Liver (tissue), 3 donors: ENCODE results near the gene SUSD5.

ENCODE experiments used
- GABPA ChIP-seq, 2 donors: IDR thresholded peaks in 1 of 2; conservative IDR thresholded peaks in 1 of 2; 2 replicates each; pipeline ENCODE4 v1.6.1; 2016; ENCODE audit warnings: antibody characterized with exemption in 2 of 2, mild to moderate bottlenecking in 1 of 2, moderate library complexity in 1 of 2
- TF ChIP-seq, protein P1 (sequence below): fragments of 150-350 bp; IDR thresholded peaks from 2 replicates; pipeline ENCODE4 v1.5.1; 2017; ENCODE audit warnings: improper control_type of control experiment, low read depth, low read length; ENCODE audit not compliant: missing input control
- TF ChIP-seq, protein P2 (sequence below): IDR thresholded peaks from 2 replicates; pipeline ENCODE4 v1.6.1; 2016; ENCODE audit warnings: antibody characterized with exemption
- TF ChIP-seq, protein P3 (sequence below): IDR thresholded peaks from 2 replicates; pipeline ENCODE4 v1.6.1; 2016; ENCODE audit warnings: antibody characterized with exemption, mild to moderate bottlenecking
- donor health status: healthy.
- donor health status: healthy.

DNA sequence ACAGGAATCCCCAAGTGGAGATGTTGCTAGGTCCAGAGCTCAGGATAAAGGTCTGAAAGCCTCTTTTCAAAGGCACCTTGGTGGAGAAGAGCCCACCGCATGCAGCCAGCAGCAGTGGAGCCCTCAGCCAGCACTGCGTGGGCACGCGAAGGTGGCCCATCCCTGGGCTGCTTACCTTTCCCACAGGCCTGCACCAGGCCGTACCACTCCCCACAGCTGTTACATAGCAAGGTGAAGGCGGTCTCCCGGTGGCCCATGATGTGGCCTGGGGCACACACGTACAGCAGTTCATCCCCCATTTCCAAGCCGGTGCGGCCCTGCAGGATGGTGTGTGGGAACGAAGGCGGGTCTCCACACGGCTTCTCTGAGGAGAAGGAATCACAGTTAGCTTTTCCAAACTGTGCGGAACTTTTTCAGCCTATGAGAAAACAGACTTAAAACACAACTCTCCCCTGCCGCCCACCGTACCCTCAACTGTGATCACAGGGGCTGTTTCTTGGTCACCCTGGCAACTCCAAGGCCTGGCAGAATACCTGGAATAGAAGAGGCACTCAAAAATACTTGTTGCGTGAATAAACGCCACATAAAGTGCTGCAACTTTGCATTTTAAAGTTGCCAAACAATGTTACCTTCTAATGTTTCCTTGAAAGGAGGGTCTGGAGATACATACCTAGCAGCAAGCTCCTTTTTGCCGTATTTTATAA, 43.7 kb downstream of the SUSD5 start:
- TF ChIP-seq, protein P1, sequence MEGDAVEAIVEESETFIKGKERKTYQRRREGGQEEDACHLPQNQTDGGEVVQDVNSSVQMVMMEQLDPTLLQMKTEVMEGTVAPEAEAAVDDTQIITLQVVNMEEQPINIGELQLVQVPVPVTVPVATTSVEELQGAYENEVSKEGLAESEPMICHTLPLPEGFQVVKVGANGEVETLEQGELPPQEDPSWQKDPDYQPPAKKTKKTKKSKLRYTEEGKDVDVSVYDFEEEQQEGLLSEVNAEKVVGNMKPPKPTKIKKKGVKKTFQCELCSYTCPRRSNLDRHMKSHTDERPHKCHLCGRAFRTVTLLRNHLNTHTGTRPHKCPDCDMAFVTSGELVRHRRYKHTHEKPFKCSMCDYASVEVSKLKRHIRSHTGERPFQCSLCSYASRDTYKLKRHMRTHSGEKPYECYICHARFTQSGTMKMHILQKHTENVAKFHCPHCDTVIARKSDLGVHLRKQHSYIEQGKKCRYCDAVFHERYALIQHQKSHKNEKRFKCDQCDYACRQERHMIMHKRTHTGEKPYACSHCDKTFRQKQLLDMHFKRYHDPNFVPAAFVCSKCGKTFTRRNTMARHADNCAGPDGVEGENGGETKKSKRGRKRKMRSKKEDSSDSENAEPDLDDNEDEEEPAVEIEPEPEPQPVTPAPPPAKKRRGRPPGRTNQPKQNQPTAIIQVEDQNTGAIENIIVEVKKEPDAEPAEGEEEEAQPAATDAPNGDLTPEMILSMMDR = no peak
- TF ChIP-seq, protein P2, sequence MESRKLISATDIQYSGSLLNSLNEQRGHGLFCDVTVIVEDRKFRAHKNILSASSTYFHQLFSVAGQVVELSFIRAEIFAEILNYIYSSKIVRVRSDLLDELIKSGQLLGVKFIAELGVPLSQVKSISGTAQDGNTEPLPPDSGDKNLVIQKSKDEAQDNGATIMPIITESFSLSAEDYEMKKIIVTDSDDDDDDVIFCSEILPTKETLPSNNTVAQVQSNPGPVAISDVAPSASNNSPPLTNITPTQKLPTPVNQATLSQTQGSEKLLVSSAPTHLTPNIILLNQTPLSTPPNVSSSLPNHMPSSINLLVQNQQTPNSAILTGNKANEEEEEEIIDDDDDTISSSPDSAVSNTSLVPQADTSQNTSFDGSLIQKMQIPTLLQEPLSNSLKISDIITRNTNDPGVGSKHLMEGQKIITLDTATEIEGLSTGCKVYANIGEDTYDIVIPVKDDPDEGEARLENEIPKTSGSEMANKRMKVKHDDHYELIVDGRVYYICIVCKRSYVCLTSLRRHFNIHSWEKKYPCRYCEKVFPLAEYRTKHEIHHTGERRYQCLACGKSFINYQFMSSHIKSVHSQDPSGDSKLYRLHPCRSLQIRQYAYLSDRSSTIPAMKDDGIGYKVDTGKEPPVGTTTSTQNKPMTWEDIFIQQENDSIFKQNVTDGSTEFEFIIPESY = no peak
- no peak for TF ChIP-seq GABPA (IDR thresholded peaks at IDR 0.05 in 1 of 2, conservative IDR thresholded peaks at IDR 0.05 in 1 of 2)
- TF ChIP-seq, protein P3, sequence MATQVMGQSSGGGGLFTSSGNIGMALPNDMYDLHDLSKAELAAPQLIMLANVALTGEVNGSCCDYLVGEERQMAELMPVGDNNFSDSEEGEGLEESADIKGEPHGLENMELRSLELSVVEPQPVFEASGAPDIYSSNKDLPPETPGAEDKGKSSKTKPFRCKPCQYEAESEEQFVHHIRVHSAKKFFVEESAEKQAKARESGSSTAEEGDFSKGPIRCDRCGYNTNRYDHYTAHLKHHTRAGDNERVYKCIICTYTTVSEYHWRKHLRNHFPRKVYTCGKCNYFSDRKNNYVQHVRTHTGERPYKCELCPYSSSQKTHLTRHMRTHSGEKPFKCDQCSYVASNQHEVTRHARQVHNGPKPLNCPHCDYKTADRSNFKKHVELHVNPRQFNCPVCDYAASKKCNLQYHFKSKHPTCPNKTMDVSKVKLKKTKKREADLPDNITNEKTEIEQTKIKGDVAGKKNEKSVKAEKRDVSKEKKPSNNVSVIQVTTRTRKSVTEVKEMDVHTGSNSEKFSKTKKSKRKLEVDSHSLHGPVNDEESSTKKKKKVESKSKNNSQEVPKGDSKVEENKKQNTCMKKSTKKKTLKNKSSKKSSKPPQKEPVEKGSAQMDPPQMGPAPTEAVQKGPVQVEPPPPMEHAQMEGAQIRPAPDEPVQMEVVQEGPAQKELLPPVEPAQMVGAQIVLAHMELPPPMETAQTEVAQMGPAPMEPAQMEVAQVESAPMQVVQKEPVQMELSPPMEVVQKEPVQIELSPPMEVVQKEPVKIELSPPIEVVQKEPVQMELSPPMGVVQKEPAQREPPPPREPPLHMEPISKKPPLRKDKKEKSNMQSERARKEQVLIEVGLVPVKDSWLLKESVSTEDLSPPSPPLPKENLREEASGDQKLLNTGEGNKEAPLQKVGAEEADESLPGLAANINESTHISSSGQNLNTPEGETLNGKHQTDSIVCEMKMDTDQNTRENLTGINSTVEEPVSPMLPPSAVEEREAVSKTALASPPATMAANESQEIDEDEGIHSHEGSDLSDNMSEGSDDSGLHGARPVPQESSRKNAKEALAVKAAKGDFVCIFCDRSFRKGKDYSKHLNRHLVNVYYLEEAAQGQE = no peak
